Right lung (tissue), 5 donors: Measurements from ENCODE around the gene VPS18. TPM values are rescaled to one million over a fixed set of nuclear protein-coding genes. Genes with fewer than 3 reads are reported as not detected.

Source experiments
- DNase-seq, 2 donors: peaks; one replicate each; pipeline ENCODE4 v3.0.0-alpha.2; 2013
- polyA plus RNA-seq, 5 donors: library from polyadenylated mRNA; unstranded; fragments of 120-200 nt; gene quantifications; one replicate each; pipeline versions ENCODE4 v1.2.1 to v1.2.3, GENCODE V29; 2013; ENCODE audit warnings: inconsistent platforms in 1 of 5, low replicate concordance in 1 of 5; ENCODE audit not compliant: insufficient read length in 5 of 5, insufficient read depth in 1 of 5

VPS18 gene
- polyA plus RNA-seq, 5 donors, result 9.2 to 14.5 (median 10.2) TPM

DNA sequence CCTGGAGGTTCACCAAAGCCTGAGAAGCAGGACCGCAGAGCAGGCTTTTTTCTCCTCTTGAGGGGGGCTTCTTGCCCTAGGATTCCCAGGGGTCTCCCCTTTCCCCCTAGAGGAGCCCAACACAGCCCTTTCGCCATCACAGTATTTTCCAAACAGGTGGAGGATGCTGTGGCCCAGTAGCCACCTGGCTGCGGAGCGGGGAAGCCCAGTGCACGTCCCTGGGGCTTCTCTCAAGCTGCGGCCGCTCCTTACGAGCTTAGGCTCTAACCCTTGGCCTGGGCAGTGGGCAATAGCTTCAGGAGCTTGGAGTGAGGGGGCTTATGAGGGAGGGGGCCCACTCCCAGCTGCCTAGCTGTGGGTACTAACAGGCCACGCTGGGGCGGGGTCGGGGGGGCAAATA is 23.3 kb downstream of the VPS18 start:
- DNase-seq, result no peak

DNA sequence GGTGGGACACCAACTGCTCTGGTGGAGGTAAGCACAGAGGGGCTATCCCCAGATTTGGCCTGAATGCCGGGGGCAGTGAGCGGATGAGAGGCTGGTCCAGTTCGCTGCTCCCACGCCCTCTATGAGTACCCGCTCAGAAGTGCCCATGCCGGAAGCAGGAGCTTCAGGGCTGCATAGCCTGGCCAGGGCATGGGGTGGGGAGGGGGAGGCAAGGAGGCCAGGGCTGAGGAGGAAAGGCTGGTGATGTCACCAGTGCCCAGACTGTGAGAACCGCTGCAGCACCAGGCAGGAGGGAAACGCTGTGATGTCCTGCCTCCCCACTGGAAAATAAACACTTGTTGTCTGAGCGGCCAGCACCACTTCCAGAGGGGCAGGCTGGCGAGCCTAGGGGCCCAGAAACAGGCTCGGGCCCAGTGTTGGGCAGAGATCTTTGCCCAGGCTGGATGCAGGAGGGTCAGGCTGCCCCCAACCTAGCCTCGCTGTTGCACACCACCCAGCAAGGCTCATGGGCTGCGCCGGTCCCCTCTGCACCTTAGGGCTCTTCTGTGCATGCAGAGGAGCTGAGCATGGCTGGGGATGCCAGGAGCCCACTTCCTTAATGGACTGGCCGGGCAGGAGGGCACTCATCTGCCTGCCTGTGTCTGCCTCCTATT is 24.0 kb downstream of the VPS18 start:
- no peak for DNase-seq

- DNase-seq, result no peak
Measured at GRCh38 chr15:40918799-40919392, 24.6 kb downstream of the VPS18 start.

DNA sequence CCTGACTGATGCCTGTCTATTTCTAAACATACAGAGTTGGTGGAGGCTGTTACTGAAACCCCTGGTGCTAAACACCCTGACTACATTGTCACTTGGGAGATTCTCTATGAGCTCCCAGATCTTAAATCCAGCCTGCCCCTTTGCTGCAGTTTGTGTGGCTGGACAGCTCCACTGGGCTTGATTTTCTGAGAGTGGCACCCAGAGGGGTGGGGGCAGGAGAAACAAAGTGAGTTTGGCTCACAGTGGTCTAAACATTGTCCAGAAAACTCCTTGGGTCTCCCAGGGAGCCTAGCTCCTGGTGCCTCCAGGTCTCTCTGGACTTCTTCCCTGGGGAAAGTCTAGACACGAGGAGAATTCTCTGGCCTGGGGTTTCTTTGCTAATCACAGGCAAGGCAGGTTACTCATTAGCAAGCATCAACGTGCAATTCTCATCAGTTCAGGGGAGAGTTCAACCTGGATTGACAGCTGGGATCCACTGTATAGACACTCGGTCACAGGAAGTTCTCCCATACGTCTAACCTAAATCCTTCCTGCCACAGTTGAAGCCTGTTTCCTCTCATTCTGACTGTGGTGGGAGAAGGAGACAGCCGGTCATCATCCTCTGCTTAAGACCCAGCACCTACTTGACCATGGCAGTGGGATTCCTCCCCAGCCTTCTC is 27.8 kb downstream of the VPS18 start:
- no peak for DNase-seq

DNA sequence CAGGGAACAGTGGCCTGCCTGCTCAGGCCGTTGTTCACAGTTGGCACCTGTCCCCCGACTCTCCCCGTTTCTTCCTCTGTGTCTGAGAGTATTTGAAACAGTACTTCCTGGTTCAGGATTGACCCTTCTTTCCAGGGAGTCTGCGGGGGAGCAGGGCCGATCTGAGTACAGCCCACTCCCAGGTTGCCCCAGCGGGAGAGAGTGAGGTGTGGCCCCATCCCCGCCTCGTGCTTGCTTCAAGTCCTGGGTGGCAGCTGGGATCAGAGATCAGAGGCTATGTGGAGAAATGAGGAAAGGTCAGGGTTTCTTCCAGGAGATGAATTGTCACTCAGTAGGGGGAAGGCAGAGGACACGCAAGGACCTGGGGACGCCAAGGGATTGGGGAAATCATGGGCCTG is 28.4 kb downstream of the VPS18 start:
- DNase-seq, result no peak

DNA sequence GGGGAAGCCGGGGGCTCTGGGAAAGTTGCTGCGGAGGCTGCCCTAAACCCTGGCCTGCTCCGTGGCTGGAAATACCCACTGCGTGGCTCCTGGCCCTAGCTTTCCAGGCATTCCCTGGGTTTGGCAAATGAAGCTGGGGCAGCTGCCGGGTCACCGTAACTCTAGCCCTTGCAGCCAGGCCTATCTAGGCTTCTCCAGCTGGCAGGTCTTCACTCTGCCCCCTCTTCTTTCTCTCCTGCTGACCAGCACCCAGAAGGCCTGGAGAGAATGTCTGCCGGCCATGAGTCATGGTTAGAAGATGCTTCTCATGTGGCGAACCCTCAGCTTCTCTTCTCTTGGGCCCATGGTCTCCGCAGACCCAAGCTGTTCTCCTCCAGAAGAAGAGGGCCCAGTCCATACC is 29.3 kb downstream of the VPS18 start:
- DNase-seq, result no peak

- DNase-seq, result no peak
Measured at GRCh38 chr15:40925495-40925862, 31.2 kb downstream of the VPS18 start.

DNA sequence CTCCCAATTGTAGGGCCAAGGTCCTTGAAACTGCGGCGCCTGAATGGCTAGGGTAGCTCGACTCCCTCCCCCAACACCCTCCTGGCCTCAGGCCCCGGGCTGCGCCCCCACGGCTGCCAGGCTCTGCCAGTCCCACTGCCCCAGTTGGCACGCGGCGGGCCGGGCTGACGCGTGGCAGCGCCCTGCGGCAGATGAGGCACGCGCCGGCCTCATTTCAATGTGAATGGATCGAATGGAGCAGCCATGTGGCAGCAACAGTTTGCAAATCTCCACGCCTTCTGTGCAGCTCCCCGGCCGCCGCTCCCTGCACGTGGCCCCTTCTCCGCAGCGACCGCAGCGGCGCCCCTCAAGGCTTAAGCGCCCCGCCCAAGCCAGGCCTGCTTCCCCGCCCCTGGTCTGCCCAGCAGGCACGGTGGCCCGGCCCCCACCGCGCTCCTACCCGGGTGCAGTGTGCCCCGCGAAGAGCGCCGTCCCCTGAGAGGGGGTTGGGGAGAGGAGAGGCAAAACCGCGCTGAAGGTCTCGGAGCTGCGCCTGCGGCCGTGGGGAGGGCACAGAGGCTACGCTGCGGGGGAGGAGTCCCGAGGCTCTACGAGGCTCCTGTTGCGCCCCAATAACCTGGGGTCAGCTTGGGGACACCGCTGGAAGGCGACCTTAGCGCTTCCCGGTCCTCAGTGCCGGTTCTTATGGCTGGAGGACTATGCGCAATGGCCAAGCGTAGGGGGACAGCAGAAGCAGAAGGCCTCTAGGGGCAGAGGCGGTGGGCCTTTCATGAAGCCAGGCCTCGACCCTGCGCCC is 31.8 kb downstream of the VPS18 start:
- no peak for DNase-seq

DNA sequence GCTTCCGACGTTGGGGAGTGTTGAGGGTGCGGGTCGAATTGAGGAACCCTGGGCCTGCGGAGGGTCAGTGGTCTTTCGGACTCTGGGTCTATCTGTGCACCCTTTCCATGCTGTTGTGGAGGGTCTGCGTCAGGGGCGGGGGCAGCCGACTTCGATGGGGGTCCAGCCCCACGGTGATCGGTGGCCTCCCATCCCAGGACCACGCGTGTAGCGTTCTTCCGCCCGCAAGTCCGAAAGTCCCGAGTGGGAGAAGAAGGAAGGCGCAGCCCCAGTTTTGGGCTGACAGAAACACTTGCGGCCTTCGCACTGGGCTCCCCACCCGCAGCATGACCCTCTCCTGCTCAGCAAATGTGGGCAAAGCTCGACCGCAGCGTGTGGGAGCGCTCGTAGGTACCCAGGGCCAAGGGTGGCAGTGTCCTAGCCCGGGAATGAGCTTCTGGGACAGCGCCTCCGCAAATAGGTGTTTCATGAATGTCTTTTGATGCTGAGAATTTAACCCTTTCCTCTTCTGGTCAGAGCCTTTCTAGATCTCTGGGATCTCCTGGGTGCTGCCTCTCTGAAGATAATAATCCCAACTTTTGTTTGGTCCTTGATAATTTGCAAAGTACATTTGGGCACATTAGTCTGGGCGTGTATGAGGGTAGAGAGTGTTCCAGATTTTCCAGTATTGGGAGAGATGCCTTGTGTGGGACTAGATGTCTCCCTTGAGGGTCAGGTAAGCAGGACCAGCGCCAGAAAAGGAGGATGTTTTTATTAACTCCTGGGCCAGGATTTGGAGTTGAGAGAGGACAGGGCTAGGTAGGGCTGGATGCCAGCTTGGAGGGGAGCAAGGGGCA is 32.6 kb downstream of the VPS18 start:
- no peak for DNase-seq

- no peak for DNase-seq
Measured at GRCh38 chr15:40927495-40927872, 33.2 kb downstream of the VPS18 start.

- no peak for DNase-seq
Measured at GRCh38 chr15:40927873-40928806, 33.9 kb downstream of the VPS18 start.

GRCh38 chr15:40928821-40929659 is 34.8 kb downstream of the VPS18 start, which contains the start of gene DLL4:
Gene DLL4 (plus strand): TSS chr15:40929340. CDS start chr15:40929669, 329 bp downstream.
- DNase-seq, result no peak

DNA sequence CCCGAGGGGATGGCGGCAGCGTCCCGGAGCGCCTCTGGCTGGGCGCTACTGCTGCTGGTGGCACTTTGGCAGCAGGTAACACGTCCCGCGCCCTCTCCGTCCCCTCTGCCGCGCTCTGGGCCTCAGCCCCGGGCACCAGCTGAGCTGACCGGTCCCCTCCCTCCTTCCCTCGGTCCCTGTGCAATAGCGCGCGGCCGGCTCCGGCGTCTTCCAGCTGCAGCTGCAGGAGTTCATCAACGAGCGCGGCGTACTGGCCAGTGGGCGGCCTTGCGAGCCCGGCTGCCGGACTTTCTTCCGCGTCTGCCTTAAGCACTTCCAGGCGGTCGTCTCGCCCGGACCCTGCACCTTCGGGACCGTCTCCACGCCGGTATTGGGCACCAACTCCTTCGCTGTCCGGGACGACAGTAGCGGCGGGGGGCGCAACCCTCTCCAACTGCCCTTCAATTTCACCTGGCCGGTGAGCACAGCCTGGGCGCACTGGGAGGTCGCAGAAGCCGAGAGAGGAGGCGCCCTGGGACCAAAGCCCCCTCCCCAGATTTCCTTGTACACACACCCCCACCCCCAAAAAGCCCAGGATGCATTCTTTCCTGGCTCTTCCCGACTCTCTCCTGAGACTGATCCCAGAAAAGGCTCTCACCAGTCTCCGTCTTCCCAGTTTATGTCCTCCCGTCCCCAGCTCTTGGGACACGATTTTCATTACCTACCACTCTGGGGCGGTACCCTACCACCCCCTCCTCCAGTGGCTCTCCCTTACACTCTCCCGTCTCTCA is 35.6 kb downstream of the VPS18 start:
- no peak for DNase-seq

GRCh38 chr15:40930430-40931299 is 36.4 kb downstream of the VPS18 start:
- no peak for DNase-seq

GRCh38 chr15:40931300-40932142 is 37.3 kb downstream of the VPS18 start:
- DNase-seq, result no peak

DNA sequence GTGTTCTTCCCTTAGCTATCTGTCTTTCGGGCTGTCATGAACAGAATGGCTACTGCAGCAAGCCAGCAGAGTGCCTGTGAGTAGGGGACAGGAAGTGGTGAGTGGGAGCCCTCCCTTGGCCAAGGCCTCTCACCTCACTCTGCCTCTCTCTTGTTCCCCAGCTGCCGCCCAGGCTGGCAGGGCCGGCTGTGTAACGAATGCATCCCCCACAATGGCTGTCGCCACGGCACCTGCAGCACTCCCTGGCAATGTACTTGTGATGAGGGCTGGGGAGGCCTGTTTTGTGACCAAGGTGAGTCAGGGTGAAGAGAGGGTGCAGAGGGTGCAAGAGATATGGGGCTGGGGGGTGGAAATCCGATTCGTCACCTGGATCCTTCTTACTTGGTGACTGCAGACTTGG is 37.9 kb downstream of the VPS18 start:
- no peak for DNase-seq
